ENCODE measurements around the gene HKDC1.

DNA sequence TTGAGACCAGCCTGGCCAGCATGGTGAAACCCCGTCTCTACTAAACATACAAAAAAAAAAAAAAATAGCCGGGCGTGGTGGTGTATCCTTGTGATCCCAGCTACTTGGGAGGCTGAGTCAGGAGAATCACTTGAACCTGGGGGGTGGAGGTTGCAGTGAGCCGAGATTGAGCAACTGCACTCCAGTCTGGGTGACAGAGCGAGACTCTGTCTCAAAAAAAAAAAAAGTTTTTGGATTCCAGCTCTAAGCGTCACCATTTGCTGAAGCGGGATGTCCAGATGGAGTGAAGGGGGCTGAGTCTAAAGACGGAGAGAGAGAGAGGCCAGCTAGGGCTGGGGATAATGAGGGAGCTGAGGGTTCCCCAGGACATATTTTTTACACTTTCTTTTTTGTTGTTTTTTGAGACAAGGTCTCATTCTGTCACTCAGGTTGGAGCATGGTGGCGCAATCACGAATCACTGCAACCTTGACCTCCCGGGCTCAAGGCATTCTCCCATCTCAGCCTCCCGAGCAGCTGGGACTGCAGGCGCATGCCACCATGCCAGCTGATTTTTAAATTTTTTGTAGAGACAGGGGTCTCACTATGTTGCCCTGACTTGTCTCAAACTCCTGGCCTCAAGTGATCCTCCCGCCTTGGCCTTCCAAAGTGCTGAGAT is 48.8 kb downstream of the HKDC1 start:
- TF ChIP-seq, protein P1, sequence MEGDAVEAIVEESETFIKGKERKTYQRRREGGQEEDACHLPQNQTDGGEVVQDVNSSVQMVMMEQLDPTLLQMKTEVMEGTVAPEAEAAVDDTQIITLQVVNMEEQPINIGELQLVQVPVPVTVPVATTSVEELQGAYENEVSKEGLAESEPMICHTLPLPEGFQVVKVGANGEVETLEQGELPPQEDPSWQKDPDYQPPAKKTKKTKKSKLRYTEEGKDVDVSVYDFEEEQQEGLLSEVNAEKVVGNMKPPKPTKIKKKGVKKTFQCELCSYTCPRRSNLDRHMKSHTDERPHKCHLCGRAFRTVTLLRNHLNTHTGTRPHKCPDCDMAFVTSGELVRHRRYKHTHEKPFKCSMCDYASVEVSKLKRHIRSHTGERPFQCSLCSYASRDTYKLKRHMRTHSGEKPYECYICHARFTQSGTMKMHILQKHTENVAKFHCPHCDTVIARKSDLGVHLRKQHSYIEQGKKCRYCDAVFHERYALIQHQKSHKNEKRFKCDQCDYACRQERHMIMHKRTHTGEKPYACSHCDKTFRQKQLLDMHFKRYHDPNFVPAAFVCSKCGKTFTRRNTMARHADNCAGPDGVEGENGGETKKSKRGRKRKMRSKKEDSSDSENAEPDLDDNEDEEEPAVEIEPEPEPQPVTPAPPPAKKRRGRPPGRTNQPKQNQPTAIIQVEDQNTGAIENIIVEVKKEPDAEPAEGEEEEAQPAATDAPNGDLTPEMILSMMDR (conservative IDR thresholded peaks at IDR 0.05; ENCODE audit: low read depth, low read length): no peak
- TF ChIP-seq EZH2 (IDR thresholded peaks at IDR 0.05; ENCODE audit: borderline replicate concordance, low read depth, low read length, poor library complexity, severe bottlenecking): no peak
